Hematopoietic multipotent progenitor cell (in vitro differentiated cells): ENCODE measurements around the gene CCN6. TPM values are rescaled to one million over a fixed set of nuclear protein-coding genes. Genes with fewer than 3 reads are reported as not detected.
"Not testable (repeated sequence)": the region's sequence is repeated elsewhere in the genome, so short reads cannot be mapped to it uniquely, and the experiment has no call there.

Source experiments
- DNase-seq, 3 donors: peaks; one replicate each; pipeline ENCODE4 v3.0.0-alpha.2; 2011 to 2015; ENCODE audit warnings: low read depth in 2 of 3, low spot score in 2 of 3
- total RNA-seq: library from RNA; depleted of rRNA; stranded (reverse); fragments of >200 nt; gene quantifications from one replicate; pipeline ENCODE4 v1.2.3, GENCODE V29; 2012

The CCN6 gene
- total RNA-seq, 1 donor = not detected

DNA sequence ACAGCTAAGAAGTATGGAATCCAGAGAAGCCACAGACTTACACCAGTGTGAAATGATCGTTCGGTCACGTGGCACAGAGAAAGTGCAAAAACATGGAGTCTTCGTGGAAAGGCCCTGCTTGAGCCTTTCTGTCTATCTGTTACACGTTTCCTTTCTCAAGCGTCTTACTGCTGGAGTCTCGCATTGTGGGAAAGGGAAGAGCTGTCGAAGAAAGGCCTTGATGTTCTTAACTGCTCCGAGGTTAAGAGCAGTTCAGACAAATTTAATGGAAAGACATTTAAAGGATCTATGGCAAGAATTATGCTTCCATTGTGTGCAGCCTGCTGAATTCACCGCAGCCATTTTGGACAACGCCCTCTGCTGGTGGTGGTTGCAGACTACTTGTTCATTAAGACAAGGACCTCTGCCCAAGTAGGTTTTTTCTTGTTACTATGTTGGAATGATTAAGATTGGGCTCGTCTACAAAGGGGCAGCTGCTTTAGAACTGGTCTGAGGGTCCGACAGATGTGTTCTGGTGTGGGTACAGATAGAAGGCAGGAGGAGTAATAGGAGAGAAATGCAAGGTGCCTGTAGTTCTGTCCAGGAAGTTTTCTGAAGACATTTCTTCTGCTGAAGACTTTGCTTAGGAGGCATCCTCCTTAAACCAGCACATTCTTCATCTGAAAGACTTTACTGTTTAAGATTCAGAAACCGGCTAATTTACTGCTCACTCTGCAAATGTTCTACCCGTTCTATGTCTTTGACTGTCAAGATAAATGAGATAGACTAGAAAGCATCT is 24.7 kb upstream of the CCN6 start:
- DNase-seq = peak; percentile 31 to 82 (median 66)

DNA sequence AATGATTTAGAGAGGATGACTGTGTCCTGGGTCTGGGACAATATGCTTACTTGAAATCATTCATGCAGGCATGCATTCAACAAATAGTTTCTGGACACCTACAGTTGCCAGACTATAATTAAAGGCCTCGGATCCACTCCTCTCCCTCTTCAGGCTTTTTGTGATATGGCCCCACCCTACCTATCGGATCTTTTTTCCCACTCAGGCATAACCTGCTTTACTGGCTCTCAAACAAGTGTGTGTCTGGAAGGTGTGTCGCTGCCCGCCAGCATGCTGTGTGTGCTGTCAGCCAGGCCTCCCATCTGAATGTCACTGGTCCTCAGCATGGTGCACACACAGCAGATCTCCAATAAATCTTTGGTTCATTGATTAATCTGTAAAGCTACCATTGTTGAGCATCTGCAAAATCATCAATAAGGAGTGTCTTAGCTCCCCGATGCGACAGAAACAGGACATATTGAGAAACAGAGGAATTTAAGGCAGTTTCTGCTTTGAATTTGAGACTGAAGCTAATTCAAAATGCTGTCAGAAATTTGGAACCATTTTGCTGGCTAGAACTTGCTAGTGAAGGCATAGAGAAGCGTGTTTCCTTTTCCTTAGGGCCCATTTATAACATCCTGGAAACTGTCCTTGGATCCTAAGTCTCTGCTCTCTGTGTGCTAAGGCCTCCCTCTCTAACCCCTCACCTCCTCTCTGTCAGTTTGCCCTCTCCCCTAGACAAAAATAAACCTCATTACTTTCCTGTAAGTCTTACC is 23.5 kb upstream of the CCN6 start:
- no peak for DNase-seq

DNA sequence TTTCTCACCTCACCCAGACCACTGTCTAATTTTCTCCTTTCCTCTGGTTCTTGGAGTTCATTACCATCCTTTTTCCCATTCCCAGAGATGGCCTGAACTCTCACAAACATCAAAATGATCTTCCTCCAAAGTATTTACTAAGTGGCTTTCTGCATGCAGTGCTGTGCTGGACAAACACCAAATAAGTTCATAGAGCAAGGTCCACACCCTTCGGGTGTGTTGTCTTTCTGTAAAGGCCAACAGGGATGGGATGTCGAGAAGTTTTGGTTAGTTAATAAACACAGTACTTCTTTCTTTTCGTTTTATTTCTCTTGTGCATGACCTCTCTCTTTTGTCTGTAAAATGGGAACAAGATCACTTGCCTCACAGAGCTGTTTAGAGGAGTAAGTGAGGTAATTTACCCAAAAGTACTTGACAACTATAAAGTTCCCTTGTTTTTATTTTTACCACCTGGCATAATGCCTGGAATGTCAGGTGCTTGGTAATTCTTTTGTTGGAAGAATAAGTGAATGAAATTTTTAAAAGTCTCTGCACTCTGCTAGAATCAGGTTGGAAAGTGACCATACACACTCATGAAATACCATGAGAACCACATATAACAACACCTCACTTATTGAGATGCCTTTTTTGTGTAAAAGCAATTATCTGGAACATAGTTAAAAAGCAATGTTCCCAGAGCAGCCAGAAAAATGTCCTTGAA is 22.8 kb upstream of the CCN6 start:
- DNase-seq = no peak

DNA sequence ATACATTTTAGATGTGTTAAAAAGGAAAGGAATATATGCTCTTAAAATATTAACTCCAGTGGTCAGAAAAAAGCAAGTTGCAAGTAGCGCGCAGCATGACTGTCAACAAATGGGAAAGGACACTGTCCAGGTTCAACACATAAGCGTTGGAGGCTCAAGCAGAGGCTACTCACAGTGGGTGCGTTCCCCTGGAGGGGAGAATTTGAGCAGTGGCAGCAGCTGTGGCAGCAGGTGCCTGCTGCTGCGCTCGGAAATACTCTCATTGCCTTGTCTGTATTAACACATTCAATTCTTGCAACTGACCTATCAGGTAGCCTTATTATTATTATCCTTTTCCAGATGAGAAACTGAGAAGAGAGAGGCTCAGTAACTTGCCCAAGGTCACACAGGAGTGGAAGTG is 21.9 kb upstream of the CCN6 start:
- DNase-seq = no peak

DNA sequence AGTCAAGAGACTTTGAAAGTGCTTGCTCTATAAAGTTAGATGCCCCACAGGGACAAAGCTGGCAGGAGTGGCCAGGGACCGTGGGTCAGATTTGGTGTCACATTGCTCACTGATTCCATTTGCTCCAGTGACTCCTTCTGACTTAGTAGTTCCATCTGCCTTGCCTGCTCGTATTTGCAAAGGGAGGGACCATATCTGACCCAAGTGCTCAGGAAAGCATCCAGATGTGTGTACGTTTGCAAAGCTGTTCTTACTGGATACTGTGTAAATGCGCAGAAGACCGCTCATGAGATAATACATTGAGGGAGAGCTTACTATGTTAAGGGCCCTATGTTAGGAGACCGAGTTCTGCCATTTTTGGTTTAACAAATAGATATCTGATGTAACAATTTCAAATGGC is 21.2 kb upstream of the CCN6 start:
- DNase-seq = no peak

DNA sequence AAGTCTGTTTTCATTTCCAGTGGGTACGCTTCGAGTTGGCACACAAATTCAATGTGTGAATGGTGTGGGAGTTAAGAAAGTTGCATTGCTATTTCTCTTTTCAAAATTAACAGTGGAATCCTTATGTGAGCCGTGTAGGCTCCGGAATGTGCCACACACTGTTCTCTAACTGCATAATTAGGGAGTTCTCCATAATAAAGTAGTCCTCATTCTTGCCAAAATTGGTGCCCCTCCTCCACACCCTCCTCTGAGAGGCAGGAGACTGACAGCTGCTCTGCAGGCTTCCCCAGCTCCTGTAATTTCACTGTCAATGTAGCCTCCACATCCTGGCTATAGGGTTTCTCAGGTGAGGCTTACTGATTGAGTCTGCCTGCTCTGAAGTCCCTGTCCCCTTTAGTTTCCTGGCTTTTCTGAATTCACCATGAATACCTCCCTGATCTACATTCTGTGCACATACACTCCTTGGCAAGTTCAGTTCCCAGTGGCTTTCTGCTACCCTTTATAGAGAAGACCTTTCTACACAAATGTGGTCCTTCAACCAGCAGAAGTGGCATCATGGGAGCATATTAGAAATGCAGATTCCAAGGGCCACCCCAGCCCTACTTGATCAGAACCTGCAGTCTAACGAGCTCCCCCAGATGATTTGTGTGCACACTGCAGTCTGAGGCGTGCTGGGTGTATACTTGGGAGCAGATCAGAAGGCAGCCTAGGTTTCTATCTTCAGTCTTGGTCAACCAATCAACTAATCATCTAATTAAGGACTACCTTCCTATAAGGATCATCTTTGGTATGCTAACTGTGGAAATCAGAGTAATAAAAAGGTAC is 19.9 kb upstream of the CCN6 start:
- no peak for DNase-seq

DNA sequence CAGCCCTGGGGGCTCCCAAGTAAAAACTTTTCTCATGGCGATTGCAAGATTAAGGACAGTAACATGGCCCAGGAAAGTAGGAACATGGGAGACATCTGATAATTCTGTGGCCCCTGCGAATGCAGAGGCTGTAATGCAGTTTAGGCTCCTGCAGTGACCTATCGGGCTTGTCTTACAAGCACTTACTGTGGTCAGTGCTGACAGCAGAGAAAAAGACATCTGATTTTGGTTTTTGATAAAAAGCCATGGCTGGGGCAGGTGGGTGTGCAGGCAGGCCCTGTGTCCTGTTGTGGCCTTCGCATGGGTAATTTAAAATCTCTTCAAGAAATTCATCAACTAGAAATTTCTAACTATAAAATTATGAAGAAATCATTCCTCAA is 19.3 kb upstream of the CCN6 start:
- DNase-seq = no peak

DNA sequence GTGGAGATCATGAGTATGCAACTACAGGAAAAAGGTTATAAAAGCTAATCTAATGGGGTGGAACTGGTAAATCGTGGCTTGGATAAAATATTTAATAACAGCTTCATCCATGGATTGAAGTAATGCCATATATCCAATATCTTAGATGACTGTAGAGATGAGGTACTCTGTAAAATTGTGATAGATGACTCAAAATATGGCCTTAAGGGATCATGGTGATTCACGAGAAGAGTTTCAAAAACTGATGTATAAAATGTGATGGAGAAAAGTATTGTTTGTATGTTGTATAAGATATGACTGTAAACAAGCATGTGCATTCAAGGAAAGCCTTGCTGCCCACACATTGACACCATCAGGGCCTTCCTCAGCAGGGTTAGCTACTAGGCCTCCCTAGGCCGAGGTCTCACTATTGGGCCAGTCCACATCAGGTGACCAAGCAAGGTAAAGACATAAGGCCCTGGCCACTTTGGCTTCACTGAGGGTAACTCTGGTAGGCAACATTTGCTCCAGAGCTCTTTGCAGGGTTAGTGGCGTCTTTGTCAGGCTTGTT is 17.7 kb upstream of the CCN6 start:
- DNase-seq = no peak

DNA sequence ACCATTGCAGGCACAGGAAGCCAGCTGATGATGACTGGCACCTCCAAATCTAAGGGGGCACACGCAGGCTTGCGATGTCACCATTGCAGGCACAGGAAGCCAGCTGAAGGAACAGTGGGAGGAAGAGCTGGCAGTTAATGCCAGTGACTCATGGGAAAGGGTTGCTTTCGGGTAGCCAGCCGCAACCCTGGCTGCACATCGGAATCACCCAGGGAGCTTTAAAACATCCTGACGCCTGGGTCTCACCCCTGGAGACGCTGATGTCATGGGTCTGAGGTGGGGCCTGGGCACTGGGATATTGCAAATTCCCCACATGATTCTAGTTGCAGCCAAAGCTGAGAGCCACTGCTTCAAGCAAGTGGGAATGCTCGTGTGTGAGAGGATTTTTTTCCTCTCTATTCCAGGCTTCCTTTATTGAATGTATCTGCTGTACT is 16.1 kb upstream of the CCN6 start:
- no peak for DNase-seq

DNA sequence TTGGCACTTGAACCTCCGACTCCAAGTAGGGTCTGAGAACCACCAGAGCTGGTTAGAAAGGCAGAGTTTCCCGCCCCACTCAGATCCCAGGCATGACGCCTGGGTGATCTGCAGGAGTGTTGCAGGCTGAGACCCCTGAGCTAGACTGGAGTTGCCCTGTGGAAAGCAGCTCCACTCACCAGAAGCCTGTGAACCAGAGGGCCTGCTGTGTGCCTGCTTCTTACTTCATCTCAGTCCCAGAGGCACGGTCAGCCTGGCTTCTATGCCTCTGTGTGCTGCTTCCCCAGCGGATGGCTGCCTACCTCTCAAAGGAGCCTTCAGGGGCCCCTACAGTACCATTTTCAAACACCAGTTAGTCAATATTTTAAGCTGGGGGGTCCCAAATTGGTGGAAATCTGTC is 15.6 kb upstream of the CCN6 start:
- DNase-seq = no peak

DNA sequence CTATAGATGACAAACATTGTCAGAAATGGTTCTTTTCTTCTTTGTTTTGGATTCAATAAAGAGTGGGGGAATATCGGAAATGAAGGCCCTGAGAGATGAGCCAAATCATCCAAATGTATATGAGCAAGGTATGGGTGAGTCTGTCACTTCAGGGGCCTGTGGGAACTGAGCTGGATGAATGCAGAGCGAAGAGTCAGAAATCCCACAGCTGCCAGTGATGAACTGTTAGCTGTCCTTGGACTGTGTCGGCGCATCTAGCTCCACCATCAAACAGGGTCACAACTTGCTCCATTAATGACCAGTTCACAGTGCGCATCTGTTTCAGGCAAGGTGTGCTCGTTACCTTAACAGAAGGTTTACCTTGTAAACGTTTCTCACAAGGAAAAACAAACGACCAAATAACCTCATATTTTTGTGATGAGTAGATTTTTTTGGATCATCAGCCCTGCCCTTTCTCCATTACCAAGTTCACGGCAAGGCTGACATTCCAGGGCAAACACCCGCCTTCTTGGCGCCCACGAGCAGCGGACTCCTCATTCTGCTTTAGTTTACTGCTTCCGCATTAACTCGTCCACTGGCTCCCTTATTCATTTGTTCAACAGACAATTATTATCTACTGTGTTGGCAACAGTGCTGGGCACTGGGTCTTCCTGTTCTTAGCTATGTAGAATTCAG is 15.0 kb upstream of the CCN6 start:
- no peak for DNase-seq

DNA sequence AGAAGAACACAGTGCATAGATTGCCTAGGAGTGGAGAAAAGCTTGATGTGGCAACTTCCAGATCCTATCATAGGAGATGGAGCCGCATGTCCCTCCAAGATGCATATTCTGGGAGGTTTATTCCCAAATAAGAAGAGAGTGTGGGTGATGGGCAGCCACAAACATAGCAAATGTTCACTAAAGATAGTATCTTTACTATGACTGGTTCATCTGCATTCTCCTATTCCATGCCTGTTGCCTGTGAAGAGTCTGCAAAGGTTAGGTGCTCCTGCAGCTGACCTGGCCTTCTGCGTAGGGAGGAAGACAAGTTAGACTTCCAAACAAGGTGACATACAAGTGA is 14.5 kb upstream of the CCN6 start:
- DNase-seq = no peak

DNA sequence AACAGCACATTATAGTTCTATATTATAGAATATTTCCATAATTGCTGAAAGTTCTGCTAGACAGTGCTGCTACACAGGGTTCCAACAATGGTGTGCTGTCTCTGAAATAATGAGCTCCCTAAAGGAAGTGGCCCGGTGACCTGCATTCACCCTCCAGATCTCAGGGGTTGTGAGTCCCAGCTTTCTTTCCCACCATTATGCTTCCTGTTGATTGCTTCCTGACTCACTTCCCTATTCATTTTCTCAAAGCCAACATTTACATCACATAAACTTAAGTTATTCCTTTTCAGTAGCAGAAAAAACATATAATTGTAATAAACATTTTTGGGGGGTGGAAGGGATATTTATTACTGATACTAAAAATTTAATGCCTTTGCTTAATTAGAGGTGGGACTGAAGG is 12.9 kb upstream of the CCN6 start:
- no peak for DNase-seq

DNA sequence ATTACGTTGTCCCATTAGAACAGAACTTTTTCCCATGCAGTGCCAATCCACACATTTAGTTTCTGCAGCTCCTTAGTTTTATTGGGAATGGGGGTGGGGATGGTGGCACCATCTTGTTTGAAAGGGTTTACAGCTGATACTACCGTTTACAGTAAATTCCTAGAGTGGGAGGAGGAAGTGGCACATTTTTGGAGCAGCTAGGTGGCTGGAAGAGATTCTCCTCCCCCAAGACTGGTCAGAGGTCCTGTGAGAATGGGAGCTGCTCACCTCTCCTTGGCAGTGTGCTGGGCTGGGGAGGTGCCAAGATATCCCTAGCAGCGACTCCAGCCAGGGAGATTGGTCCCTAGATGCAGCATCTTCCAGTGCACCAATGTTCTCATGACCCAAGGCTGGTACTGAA is 12.4 kb upstream of the CCN6 start:
- DNase-seq = no peak

DNA sequence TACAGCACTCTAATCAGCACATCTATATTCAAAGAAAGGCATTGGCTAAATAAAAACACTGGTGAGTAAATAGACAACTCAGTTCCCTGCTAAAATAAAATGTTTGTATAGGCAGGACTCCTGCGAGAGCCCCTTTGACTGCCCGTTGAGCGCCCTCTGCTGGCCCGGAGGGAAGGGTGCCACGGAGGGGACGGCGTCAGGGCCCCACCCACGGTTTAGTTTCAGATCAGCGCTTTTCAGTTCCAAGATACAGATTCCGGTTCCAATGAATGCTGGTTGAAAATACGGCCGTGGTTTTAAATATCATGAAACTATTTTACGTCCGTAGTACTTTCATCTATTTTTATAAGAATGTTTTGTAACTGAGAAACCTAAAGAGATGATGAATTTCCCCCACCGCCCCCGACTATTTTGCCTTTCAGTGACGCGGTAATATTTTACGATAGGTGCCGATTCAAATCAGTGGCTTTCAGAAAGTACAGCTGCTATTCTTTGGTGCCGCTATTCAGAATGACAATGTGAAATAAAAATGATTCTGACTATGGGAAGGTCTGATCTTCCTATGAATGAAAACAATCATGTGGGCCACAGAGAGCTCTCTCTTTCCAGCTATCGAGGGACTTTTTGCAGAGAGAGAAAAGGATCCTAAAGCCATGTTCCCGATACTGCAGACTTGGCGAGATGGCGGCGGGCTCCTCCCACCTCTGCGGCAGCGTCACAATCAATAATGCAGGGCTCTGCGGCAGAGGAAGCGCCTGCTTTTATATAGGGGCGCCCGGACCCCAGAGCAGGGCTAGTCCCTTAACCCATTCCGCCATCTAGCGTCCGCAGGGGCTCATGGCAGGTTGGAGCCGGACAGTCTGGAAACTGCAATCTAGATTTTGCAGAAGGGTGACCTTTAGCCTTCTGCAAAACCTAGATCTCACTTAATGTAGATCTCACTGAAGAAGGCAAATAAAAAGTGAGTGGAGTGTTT is 10.6 kb upstream of the CCN6 start:
- DNase-seq = peak; percentile 83 to 96 (median 89)

DNA sequence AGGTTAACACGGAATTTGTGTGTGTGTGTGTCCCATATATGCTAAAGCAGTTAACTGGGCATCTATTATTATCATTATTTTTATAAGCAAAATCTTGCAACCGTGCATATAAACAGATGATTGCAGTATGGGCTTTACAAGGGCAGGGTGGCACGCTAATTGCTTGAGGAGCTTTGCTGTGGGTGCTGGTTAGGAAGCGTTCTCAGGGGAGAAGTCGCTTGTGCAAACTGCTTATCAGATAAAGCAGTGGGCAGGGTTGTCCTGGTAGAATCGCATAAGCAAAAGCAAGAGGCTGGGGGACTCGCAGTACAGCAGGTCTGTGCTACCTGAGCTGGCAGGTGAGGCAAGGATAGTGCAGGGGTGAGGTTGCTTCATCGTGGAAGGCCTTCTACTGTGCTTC is 9.7 kb upstream of the CCN6 start:
- DNase-seq = no peak

DNA sequence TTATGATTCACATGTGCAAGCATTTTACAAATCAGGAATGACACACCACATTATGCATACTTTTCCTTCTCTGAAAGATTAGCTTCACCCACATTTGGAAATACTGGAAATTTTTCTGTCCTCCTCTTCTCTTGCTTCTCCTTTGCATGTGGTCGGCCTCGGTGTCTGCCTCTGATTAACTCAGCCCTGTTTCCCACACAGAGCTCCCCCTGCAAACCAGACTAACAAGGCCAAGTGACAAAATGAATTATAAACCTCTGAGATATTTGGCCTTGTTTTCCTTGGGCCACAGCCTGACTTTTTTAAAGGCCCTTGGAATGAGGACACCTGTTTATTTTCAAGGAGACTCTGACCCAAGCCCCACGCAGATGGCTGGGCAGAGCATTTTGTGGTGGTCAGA is 9.0 kb upstream of the CCN6 start:
- no peak for DNase-seq

DNA sequence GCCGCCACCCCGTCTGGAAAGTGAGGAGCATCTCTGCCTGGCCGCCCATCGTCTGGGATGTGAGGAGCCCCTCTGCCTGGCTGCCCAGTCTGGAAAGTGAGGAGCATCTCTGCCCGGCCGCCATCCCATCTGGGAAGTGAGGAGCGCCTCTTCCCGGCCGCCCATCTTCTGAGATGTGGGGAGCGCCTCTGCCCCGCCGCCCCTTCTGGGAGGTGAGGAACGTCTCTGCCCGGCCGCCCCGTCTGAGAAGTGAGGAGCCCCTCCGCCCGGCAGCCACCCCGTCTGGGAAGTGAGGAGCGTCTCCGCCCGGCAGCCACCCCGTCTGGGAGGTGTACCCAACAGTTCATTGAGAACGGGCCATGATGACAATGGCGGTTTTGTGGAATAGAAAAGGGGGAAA is 6.4 kb upstream of the CCN6 start:
- not testable (repeated sequence) for DNase-seq
